PC-9 (cell line): ENCODE results near the gene NCS1. TPM values are rescaled to one million over a fixed set of nuclear protein-coding genes. Genes with fewer than 3 reads are reported as not detected.

Experiments used
- BruUV-seq: library from RNA; stranded (reverse); fragments of 400-500 nt; replicated peaks from 2 replicates; lab custom pipeline; 2021; lab: Mats Ljungman, UMichigan
- CTCF ChIA-PET: fragments of 300-600 bp; sonication (Branson Sonifier 250); formaldehyde crosslinking; loops from one replicate; lab custom pipeline; 2022; ENCODE audit warnings: antibody characterized with exemption; lab: Charles Lee
- POLR2A ChIA-PET: fragments of 300-600 bp; sonication (Branson Sonifier 250); formaldehyde crosslinking; loops from one replicate; lab custom pipeline; 2022; ENCODE audit warnings: antibody characterized with exemption; ENCODE audit not compliant: unreplicated experiment; lab: Charles Lee
- DNase-seq, 2 experiments: peaks; one replicate each; pipeline versions ENCODE4 v3.0.0 to v3.0.0-alpha.2; 2015 to 2022; ENCODE audit warnings: mixed read lengths in 1 of 2
- H2AFZ ChIP-seq: fragments of 200-600 bp; sonication (generic); 2 replicates; pipeline ENCODE4 v1.8.1; 2017; ENCODE audit warnings: antibody characterized with exemption
- H3F3A ChIP-seq: fragments of 200-600 bp; sonication (generic); 2 replicates; pipeline ENCODE4 v1.8.1; 2017; ENCODE audit warnings: antibody characterized with exemption, mild to moderate bottlenecking, low read depth; ENCODE audit not compliant: insufficient read depth
- H3K27ac ChIP-seq: fragments of 200-600 bp; sonication (generic); 2 replicates; pipeline ENCODE4 v1.6.1; 2016; ENCODE audit warnings: mixed run types
- H3K27me3 ChIP-seq: fragments of 200-600 bp; sonication (generic); 2 replicates; pipeline ENCODE4 v1.6.1; 2016; ENCODE audit warnings: low read depth, mixed run types; ENCODE audit not compliant: insufficient read depth
- H3K36me3 ChIP-seq: fragments of 200-600 bp; sonication (generic); 2 replicates; pipeline ENCODE4 v1.6.1; 2016; ENCODE audit warnings: low read depth, mixed run types
- H3K4me1 ChIP-seq: fragments of 200-600 bp; sonication (generic); replicated peaks from 2 replicates; pipeline ENCODE4 v1.6.1; 2016; ENCODE audit warnings: mixed run types; ENCODE audit not compliant: insufficient read depth
- H3K4me2 ChIP-seq: fragments of 200-600 bp; sonication (generic); 2 replicates; pipeline ENCODE4 v1.6.1; 2017; ENCODE audit warnings: mixed run types
- H3K4me3 ChIP-seq: fragments of 200-600 bp; sonication (generic); 2 replicates; pipeline ENCODE4 v1.6.1; 2016; ENCODE audit warnings: mixed run types
- H3K79me2 ChIP-seq: fragments of 200-600 bp; sonication (generic); 2 replicates; pipeline ENCODE4 v1.6.1; 2017; ENCODE audit warnings: low read depth, mixed run types
- H3K9me2 ChIP-seq: fragments of 200-600 bp; sonication (generic); 2 replicates; pipeline ENCODE4 v1.8.1; 2017; ENCODE audit warnings: mild to moderate bottlenecking; ENCODE audit not compliant: insufficient read depth
- H3K9me3 ChIP-seq: fragments of 200-600 bp; sonication (generic); 2 replicates; pipeline ENCODE4 v1.8.1; 2016; ENCODE audit warnings: low read depth; ENCODE audit not compliant: insufficient read depth
- H4K20me1 ChIP-seq: fragments of 200-600 bp; sonication (generic); 2 replicates; pipeline ENCODE4 v1.8.1; 2017; ENCODE audit not compliant: insufficient read depth
- CTCF ChIP-seq: fragments of 200-600 bp; sonication (generic); conservative IDR thresholded peaks from 2 replicates; pipeline ENCODE4 v1.6.1; 2017; ENCODE audit warnings: mixed run types, antibody characterized with exemption, mild to moderate bottlenecking, moderate library complexity
- EZH2 ChIP-seq: fragments of 200-600 bp; sonication (generic); IDR thresholded peaks from 2 replicates; pipeline ENCODE4 v1.8.0; 2017; ENCODE audit warnings: antibody characterized with exemption, low read depth
- intact Hi-C: fragments of 100-400 bp; cut with micrococcal nuclease; formaldehyde crosslinking; loops from one replicate; pipeline ENCODE4 v1.10.0; 2022; ENCODE audit not compliant: unreplicated experiment
- total RNA-seq: library from RNA; stranded (reverse); gene quantifications from 2 replicates; pipeline ENCODE4 v1.2.3, GENCODE V29; 2021

NCS1 gene
- total RNA-seq, 1 experiment from 2014 or later: 59.2 TPM

- Histone ChIP-seq H3K4me2 (no peak overlapping the region), H3K79me2 (peaks cover 24% of the 10 kb centered on the region), H4K20me1 (peaks cover 22% of the 10 kb centered on the region; the same call in 1 of the 2 replicates), H3K27me3 (no peaks in the 10 kb centered on the region), H3K9me2 (no peaks in the 10 kb centered on the region), H3K4me3 (no peak overlapping the region), H3K4me1 (peaks cover 11% of the 10 kb centered on the region), H3K27ac (no peak overlapping the region), H3F3A (no peaks in the 10 kb centered on the region), H2AFZ (no peak overlapping the region), H3K9me3 (no peaks in the 10 kb centered on the region), H3K36me3 (no peaks in the 10 kb centered on the region)
- POLR2A ChIA-PET: interaction anchor here (0.7 kb wide), 1 partner anchor 10 kb away, joined by 12 read pairs; no protein-coding TSS in a partner anchor
- intact Hi-C loops: no loop called here
- CTCF ChIA-PET: no interaction called here
- no TSS peak for BruUV-seq
- TF ChIP-seq EZH2: no peak
- no peak for TF ChIP-seq CTCF
- DNase-seq: no peak
Observed at GRCh38 chr9:130188860-130189481, 16.8 kb downstream of the NCS1 start.

GRCh38 chr9:130189840-130190239, 17.6 kb downstream of the NCS1 start:
- Histone ChIP-seq H2AFZ (no peak overlapping the region), H3F3A (no peaks in the 10 kb centered on the region), H3K4me1 (peaks cover 11% of the 10 kb centered on the region), H3K27ac (no peak overlapping the region), H3K27me3 (no peaks in the 10 kb centered on the region), H3K9me3 (no peaks in the 10 kb centered on the region), H3K4me3 (no peak overlapping the region), H3K9me2 (no peaks in the 10 kb centered on the region), H4K20me1 (peaks cover 26% of the 10 kb centered on the region; the same call in 1 of the 2 replicates), H3K4me2 (no peak overlapping the region), H3K79me2 (peaks cover 19% of the 10 kb centered on the region; the same call in 1 of the 2 replicates), H3K36me3 (no peaks in the 10 kb centered on the region)
- ChIA-PET CTCF (no interaction called here), POLR2A (no interaction called here)
- BruUV-seq: no TSS peak
- TF ChIP-seq EZH2 (no peak), CTCF (no peak)
- intact Hi-C loops: no loop called here
- no peak for DNase-seq

- no peaks in the 10 kb centered on the region for H3F3A ChIP-seq
- TF ChIP-seq EZH2 (no peak), CTCF (no peak)
- DNase-seq: no peak
- no TSS peak for BruUV-seq
- intact Hi-C loops: no loop called here
- H3K9me2 ChIP-seq: no peaks in the 10 kb centered on the region
- peaks cover 11% of the 10 kb centered on the region for H3K4me1 ChIP-seq
- peaks cover 19% of the 10 kb centered on the region; the same call in 1 of the 2 replicates for H3K79me2 ChIP-seq
- H3K27me3 ChIP-seq: no peaks in the 10 kb centered on the region
- no peak overlapping the region for H3K4me2 ChIP-seq
- peaks cover 26% of the 10 kb centered on the region; the same call in 1 of the 2 replicates for H4K20me1 ChIP-seq
- ChIA-PET CTCF (no interaction called here), POLR2A (no interaction called here)
- no peak overlapping the region for H3K4me3 ChIP-seq
- no peaks in the 10 kb centered on the region for H3K36me3 ChIP-seq
- no peak overlapping the region for H3K27ac ChIP-seq
- no peaks in the 10 kb centered on the region for H3K9me3 ChIP-seq
- H2AFZ ChIP-seq: no peak overlapping the region
Observed at GRCh38 chr9:130191068-130191748, 19.0 kb downstream of the NCS1 start.
